T-helper 2 cell treated with Interferon-gamma antibody and Interleukin-4, amounts not matched to agents 100 ng/mL and 5 ng/mL, for 36 hours (primary cell): ENCODE results near the gene MTERF4. TPM values are rescaled to one million over a fixed set of nuclear protein-coding genes. Genes with fewer than 3 reads are reported as not detected.

Experiments
- intact Hi-C: fragments of 100-400 bp; cut with micrococcal nuclease; formaldehyde crosslinking; loops from one replicate; pipeline ENCODE4 v1.15.1; 2023
- total RNA-seq: library from RNA; stranded (reverse); gene quantifications from 2 replicates; pipeline ENCODE4 v1.2.3, GENCODE V29; 2022

MTERF4 gene
- total RNA-seq, 1 donor from 2014 or later = 33.7 TPM

- intact Hi-C loops = no loop called here
These were observed 50.3 kb downstream of the MTERF4 start for GRCh38 chr2:241051578-241052487.

DNA sequence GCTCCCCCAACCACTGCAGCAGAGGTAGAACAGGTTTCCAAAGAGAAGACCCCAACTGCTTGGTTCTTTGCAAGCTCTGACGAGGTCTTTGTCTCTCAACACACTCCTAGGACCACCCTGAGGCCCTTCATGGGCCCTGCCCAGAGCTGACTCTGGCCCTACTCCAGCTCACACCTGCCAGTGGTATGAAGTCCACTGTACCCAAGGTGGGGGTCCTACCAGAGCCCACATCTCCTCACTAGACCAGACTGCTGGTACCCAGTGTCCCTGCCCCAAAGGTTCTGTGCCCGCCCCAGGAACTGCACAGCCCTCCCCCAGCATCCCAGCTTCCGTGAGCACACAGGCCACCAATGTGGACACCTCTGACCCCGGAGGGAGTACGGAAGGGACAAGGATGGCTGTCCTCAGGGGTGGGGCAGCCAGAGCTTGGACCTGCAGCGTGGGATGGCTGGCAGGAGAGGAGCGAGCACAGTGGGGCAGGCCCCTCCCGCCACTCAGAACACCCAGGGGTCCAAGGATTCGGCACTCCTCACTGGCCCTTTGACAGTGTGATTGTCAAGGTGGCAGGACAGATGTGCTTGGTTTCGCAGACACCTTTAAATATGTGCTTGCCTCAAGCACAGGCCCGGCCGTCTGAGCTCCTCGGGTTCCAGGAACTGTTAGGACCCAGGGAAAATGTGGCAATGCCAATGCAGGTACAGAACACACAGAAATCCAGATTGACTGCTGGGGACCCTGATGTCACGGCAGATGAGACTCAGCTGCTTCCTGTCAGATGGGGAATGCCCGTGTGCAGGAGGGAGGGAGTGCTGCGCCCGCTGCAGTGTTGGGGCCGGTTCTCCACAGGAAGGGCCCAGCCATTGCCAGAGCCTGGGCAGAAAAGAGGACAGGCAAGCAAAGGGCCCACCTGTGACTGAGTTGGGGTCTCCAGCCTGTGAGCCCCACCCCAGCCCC lies 51.2 kb downstream of the MTERF4 start:
- intact Hi-C loops = no loop called here

DNA sequence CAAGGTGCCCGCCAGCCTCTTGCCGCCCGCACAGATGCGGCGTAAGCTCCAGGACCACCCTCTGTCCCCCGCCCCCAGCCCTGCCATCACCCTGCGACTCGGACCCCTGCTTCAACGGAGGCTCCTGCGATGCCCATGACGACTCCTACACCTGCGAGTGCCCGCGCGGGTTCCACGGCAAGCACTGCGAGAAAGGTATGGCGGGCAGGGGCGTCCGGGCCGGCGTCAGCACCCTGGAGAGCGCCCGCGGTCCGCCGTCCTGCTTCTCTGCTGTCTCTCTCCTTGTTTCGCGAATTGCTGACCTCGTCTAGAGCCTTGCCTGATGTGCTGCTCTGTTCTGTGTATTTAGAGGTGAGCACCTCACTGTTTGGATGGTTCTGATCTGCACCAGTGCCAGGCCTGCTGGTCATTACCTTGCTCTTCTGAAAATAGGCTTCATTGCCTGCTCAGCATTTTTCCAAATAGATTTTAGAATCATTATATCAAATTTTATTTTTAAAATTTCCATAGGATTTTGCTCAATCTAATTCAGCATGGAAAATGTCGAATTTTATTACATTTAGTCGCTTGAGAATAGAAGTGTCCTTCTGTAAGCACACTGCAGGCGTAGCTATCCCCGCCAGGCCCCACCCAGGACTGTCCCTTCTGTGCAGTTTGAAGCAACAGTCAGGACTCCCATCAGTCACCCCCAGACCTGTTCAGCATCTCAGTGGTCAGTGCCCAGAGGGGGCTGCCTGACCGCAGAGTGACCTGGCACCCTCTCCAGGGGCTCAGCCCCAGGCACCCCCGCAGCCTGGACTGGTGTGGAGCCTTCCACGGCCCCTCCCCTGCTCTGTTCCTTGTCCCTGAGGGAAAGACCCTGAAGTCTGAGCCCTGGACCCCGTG lies 52.1 kb downstream of the MTERF4 start:
- intact Hi-C loops = no loop called here

DNA sequence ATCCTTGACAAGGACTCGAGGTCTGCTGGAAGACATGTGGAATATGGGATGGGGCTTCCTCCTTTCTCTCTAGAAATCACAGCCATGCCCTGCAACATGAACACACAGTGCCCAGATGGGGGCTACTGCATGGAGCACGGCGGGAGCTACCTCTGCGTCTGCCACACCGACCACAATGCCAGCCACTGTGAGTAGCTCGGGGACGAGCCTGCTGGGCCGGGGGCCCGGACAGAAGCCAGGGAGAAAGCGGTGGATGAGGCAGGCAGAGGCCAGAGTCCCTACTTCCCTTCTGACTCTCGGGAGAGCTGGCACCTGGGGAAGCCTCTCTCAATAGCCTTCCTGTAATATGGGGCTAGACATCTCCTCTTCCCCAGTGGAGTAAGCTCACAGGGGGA lies 53.1 kb downstream of the MTERF4 start:
- intact Hi-C loops = no loop called here

- intact Hi-C loops = no loop called here
These were observed 53.7 kb downstream of the MTERF4 start for GRCh38 chr2:241048149-241048948.

GRCh38 chr2:241047253-241048010 lies 54.7 kb downstream of the MTERF4 start:
- intact Hi-C loops = no loop called here

Other genes with a start within 250 kb of the MTERF4 start
- gene AGXT, start 233.5 kb downstream of the MTERF4 start, total RNA-seq = not detected in 2 replicates
- gene MAB21L4, start 206.1 kb downstream of the MTERF4 start, total RNA-seq = not detected in 2 replicates
- not detected in 2 replicates for gene CROCC2, start 196.0 kb downstream of the MTERF4 start, total RNA-seq
- gene SNED1, start 103.7 kb downstream of the MTERF4 start, total RNA-seq = 29.1 and 29.8 TPM in 2 replicates
- gene PASK, start 47.2 kb upstream of the MTERF4 start, total RNA-seq = 66.9 and 70.9 TPM in 2 replicates
- gene PPP1R7, start 48.2 kb upstream of the MTERF4 start, total RNA-seq = 93.6 and 98.1 TPM in 2 replicates
- 0.32 and 0.52 TPM in 2 replicates for gene ANO7, start 86.4 kb upstream of the MTERF4 start, total RNA-seq
- gene HDLBP, start 213.4 kb upstream of the MTERF4 start, total RNA-seq = 224 and 240 TPM in 2 replicates
- gene SEPTIN2, start 213.6 kb upstream of the MTERF4 start, total RNA-seq = 202 and 204 TPM in 2 replicates